Peyer's patch (tissue), 4 donors: Measurements from ENCODE around the gene HORMAD1.

ENCODE experiments used
- POLR2A ChIP-seq, 2 donors: fragments of 450-650 bp; IDR thresholded peaks; one replicate each; pipeline ENCODE4 v1.5.1; 2017; ENCODE audit warnings: antibody characterized with exemption in 2 of 2, mild to moderate bottlenecking in 2 of 2, moderate library complexity in 2 of 2
- TF ChIP-seq, protein P1 (sequence below), 6 experiments: fragments of 450-650 bp in 4 of 6; fragments of 200-600 bp in 2 of 6; sonication (generic) in 1 of 6; IDR thresholded peaks; one replicate each; pipeline ENCODE4 v1.5.1; 2017 to 2019; ENCODE audit warnings: antibody characterized with exemption in 6 of 6, mild to moderate bottlenecking in 3 of 6, moderate library complexity in 1 of 6

DNA sequence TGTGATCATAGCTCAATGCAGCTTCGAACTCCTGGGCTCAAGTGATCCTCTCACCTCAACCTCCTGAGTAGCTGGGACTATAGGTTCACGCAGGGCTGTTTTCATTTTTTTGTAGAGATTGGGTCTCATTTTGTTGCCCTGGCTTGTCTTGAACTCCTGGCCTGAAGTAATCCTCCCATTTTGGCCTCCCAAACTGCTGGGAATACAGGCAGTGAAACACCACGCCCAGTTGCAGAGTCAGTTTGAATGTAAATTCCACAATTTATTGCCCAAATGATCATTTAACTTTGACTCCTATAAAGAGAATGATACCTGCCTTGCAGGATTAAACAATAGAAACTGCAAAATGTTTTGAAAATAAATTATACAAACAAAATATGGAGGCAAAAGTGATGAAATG lies 34.4 kb downstream of the HORMAD1 start:
- TF ChIP-seq, protein P1, sequence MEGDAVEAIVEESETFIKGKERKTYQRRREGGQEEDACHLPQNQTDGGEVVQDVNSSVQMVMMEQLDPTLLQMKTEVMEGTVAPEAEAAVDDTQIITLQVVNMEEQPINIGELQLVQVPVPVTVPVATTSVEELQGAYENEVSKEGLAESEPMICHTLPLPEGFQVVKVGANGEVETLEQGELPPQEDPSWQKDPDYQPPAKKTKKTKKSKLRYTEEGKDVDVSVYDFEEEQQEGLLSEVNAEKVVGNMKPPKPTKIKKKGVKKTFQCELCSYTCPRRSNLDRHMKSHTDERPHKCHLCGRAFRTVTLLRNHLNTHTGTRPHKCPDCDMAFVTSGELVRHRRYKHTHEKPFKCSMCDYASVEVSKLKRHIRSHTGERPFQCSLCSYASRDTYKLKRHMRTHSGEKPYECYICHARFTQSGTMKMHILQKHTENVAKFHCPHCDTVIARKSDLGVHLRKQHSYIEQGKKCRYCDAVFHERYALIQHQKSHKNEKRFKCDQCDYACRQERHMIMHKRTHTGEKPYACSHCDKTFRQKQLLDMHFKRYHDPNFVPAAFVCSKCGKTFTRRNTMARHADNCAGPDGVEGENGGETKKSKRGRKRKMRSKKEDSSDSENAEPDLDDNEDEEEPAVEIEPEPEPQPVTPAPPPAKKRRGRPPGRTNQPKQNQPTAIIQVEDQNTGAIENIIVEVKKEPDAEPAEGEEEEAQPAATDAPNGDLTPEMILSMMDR (IDR thresholded peaks at IDR 0.05): no peak
- TF ChIP-seq POLR2A (IDR thresholded peaks at IDR 0.05): no peak
